NT2/D1 (cell line): ENCODE measurements around the gene CENPE.

Experiments used
- SUZ12 ChIP-seq: IDR thresholded peaks from 2 replicates; pipeline ENCODE4 v1.6.1; 2011; ENCODE audit not compliant: insufficient read length, insufficient read depth; ENCODE audit errors: extremely low read depth
- YY1 ChIP-seq: IDR thresholded peaks from 2 replicates; pipeline ENCODE4 v1.6.1; 2011; ENCODE audit not compliant: insufficient read length, insufficient read depth
- ZNF274 ChIP-seq: IDR thresholded peaks from 2 replicates; pipeline ENCODE4 v1.6.1; 2011; ENCODE audit warnings: mild to moderate bottlenecking, low read depth, low read length

DNA sequence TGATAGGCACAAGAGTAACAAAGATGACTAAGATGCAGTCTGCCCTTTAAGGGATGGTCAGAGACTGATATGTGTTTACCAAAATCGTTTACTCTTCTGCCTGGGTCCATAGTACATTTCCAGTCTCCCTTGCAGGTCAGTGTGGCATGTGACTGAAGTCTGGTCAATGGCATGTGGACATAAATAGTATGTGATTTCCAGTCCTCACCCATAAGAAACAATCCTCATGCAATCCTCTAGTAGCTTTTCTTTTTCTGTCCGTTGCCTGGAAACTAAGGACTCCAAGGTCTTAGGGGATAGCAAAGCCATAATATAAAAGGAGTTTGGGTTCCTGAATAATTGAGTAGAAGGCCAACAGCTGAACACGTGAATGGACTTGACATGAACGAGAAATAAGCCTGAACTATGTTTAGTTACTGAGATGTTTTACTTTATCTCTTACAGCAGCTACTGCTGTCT, 122.7 kb downstream of the CENPE start:
- no peak for TF ChIP-seq SUZ12
- TF ChIP-seq YY1 = no peak
- TF ChIP-seq ZNF274 = no peak
